ENCODE results near the gene MYEF2. TPM values are rescaled to one million over a fixed set of nuclear protein-coding genes. Genes with fewer than 3 reads are reported as not detected.

MYEF2 gene
- total RNA-seq, 1 donor from 2014 or later: 45.9 TPM

- H3K36me3 ChIP-seq (ENCODE audit: control insufficient read depth, insufficient read depth, low read length): no peaks in the 10 kb centered on the region
- TF ChIP-seq, protein P1, sequence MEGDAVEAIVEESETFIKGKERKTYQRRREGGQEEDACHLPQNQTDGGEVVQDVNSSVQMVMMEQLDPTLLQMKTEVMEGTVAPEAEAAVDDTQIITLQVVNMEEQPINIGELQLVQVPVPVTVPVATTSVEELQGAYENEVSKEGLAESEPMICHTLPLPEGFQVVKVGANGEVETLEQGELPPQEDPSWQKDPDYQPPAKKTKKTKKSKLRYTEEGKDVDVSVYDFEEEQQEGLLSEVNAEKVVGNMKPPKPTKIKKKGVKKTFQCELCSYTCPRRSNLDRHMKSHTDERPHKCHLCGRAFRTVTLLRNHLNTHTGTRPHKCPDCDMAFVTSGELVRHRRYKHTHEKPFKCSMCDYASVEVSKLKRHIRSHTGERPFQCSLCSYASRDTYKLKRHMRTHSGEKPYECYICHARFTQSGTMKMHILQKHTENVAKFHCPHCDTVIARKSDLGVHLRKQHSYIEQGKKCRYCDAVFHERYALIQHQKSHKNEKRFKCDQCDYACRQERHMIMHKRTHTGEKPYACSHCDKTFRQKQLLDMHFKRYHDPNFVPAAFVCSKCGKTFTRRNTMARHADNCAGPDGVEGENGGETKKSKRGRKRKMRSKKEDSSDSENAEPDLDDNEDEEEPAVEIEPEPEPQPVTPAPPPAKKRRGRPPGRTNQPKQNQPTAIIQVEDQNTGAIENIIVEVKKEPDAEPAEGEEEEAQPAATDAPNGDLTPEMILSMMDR (IDR thresholded peaks at IDR 0.05; ENCODE audit: insufficient read depth, low read length, poor library complexity, severe bottlenecking): no peak
- no peaks in the 10 kb centered on the region for H3K27me3 ChIP-seq (ENCODE audit: control insufficient read depth, insufficient read depth, low read length)
- no peak for DNase-seq (ENCODE audit: low read depth)
- no peak overlapping the region for H3K4me3 ChIP-seq (ENCODE audit: low read depth, low read length)
Observed at GRCh38 chr15:48145923-48146322, 32.2 kb downstream of the MYEF2 start.

DNA sequence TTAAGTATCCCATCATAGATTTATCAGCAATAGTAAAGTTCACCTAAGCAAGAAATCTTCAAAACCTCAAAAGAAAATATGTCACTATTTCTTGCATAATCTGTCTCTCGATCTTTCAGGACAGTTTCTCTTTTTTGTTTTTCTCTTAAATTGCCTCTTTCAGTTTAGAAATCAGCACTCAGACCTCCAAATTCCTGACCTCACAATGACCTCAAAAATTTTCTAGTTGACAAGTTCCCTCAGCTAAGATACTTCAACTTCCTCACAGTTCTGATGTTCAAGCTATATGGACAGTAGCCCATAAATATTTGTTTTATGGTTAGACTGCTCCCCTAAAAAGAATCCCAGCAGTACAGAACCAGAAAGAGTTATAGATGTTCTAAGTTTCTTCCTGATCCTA, 33.2 kb downstream of the MYEF2 start:
- H3K27me3 ChIP-seq (ENCODE audit: control insufficient read depth, insufficient read depth, low read length): no peaks in the 10 kb centered on the region
- DNase-seq (ENCODE audit: low read depth): no peak
- TF ChIP-seq, protein P1 (IDR thresholded peaks at IDR 0.05; ENCODE audit: insufficient read depth, low read length, poor library complexity, severe bottlenecking): no peak
- H3K4me3 ChIP-seq (ENCODE audit: low read depth, low read length): no peak overlapping the region
- no peaks in the 10 kb centered on the region for H3K36me3 ChIP-seq (ENCODE audit: control insufficient read depth, insufficient read depth, low read length)

- DNase-seq (ENCODE audit: low read depth): no peak
- H3K36me3 ChIP-seq (ENCODE audit: control insufficient read depth, insufficient read depth, low read length): no peaks in the 10 kb centered on the region
- TF ChIP-seq, protein P1 (IDR thresholded peaks at IDR 0.05; ENCODE audit: insufficient read depth, low read length, poor library complexity, severe bottlenecking): no peak
- no peak overlapping the region for H3K4me3 ChIP-seq (ENCODE audit: low read depth, low read length)
- no peaks in the 10 kb centered on the region for H3K27me3 ChIP-seq (ENCODE audit: control insufficient read depth, insufficient read depth, low read length)
Observed at GRCh38 chr15:48143856-48144255, 34.2 kb downstream of the MYEF2 start.

- no peak for DNase-seq (ENCODE audit: low read depth)
- TF ChIP-seq, protein P1 (IDR thresholded peaks at IDR 0.05; ENCODE audit: insufficient read depth, low read length, poor library complexity, severe bottlenecking): no peak
- no peaks in the 10 kb centered on the region for H3K27me3 ChIP-seq (ENCODE audit: control insufficient read depth, insufficient read depth, low read length)
- no peak overlapping the region for H3K4me3 ChIP-seq (ENCODE audit: low read depth, low read length)
- H3K36me3 ChIP-seq (ENCODE audit: control insufficient read depth, insufficient read depth, low read length): no peaks in the 10 kb centered on the region
Observed at GRCh38 chr15:48132874-48133273, 45.2 kb downstream of the MYEF2 start.

GRCh38 chr15:48131324-48131723, 46.8 kb downstream of the MYEF2 start:
- H3K4me3 ChIP-seq (ENCODE audit: low read depth, low read length): no peak overlapping the region
- H3K36me3 ChIP-seq (ENCODE audit: control insufficient read depth, insufficient read depth, low read length): no peaks in the 10 kb centered on the region
- TF ChIP-seq, protein P1 (IDR thresholded peaks at IDR 0.05; ENCODE audit: insufficient read depth, low read length, poor library complexity, severe bottlenecking): no peak
- H3K27me3 ChIP-seq (ENCODE audit: control insufficient read depth, insufficient read depth, low read length): no peaks in the 10 kb centered on the region
- DNase-seq (ENCODE audit: low read depth): no peak

GRCh38 chr15:48126667-48127355, 51.3 kb downstream of the MYEF2 start:
- H3K36me3 ChIP-seq (ENCODE audit: control insufficient read depth, insufficient read depth, low read length): no peaks in the 10 kb centered on the region
- DNase-seq (ENCODE audit: low read depth): no peak
- H3K4me3 ChIP-seq (ENCODE audit: low read depth, low read length): no peak overlapping the region
- no peaks in the 10 kb centered on the region for H3K27me3 ChIP-seq (ENCODE audit: control insufficient read depth, insufficient read depth, low read length)
- TF ChIP-seq, protein P1 (IDR thresholded peaks at IDR 0.05; ENCODE audit: insufficient read depth, low read length, poor library complexity, severe bottlenecking): no peak
